ENCODE measurements around the gene MEIOB.

The MEIOB gene

DNA sequence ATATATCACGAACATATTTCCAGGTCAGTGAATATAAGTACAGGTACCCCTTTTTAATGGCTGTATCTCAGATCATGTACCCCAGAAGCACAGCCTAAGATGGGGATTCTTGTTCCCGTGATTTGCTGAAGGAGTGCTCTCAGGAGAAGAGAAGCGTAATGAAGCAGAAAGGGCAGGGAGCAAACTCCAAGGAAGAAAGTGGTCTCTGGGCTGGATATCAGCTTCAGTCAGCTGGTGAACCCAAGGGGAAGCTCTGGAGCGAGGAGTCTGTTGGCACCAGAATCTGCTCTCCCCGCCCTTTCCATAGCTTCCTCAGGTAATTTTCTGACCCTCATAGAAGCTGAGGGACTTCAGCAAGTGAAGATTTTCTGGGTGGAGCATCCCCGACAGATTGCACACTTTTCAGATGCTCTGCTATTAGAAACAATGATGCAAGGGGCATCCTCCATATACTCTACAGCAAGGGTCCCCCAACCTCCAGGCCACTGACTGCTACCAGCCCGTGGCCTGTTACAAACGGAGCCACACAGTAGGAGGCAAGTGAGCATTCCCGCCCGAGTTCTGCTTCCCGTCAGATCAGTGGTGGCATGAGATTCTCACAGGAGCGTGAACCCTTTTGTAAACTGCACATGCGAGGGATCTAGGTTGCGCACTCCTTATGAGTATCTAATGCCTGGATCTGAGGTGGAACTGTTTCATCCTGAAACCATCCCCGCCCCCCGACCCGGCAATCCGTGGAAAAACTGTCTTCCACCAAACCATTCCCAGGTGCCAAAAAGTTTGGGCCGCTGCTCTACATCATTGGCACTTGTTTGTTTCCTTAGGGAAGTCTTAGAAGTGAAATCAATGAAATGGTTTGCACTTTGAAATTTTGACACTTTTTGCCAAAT, 40.5 kb downstream of the MEIOB start:
- H3K36me3 ChIP-seq (ENCODE audit: control insufficient read depth in 2 of 2, insufficient read depth in 1 of 2, low read length in 2 of 2) = peaks cover 0 to 15% of the 10 kb centered on the region in 2 experiments; a peak in 1 of 3 replicates
- no peak overlapping the region for H3K27ac ChIP-seq (ENCODE audit: extremely low read depth, low read depth, low read length)
- POLR2A ChIA-PET = no interaction called here
- TF ChIP-seq ZNF211 (tag by site-specific recombination; IDR thresholded peaks at IDR 0.05; ENCODE audit: low read depth) = no peak
- TF ChIP-seq ZSCAN16 (tag by site-specific recombination; IDR thresholded peaks at IDR 0.05) = no peak
- no peak for TF ChIP-seq ZNF843 (tag by site-specific recombination; IDR thresholded peaks at IDR 0.05)
- CTCF ChIA-PET = interaction anchor here (0.6 kb wide), 1 partner anchor 16 kb away, joined by 3 read pairs; no protein-coding TSS in a partner anchor
- H3K4me1 ChIP-seq (ENCODE audit: control insufficient read depth, insufficient read depth, low read length) = no peaks in the 10 kb centered on the region
- H3K4me3 ChIP-seq (ENCODE audit: low read depth, low read length) = no peak overlapping the region
- H3K9me3 ChIP-seq (ENCODE audit: control insufficient read depth, insufficient read depth, low read depth, low read length) = no peaks in the 10 kb centered on the region

DNA sequence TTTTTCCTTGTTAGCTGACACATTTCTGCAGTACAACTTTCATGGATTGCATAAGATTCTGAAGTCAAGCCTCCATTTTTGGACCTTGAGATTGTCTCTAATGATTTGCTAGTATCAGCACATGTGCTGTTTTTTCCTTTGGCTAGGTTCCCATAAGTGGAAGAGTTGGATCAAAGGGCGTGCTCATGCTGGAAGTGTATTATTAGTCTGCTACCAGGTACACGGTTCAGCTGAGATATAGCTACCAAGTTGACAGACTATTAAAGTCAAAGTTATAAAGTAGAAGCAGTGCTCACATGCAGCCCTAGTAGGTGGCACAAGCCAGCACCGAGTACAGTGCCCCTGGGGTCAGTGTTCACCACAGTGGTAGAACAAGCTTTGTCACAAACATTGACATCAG, 41.8 kb downstream of the MEIOB start:
- ChIA-PET POLR2A (no interaction called here), CTCF (no interaction called here)
- no peaks in the 10 kb centered on the region for H3K4me1 ChIP-seq (ENCODE audit: control insufficient read depth, insufficient read depth, low read length)
- TF ChIP-seq PRDM1 (tag by site-specific recombination; IDR thresholded peaks at IDR 0.05) (no peak), ZNF140 (tag by site-specific recombination; IDR thresholded peaks at IDR 0.05) (no peak), SP7 (tag by site-specific recombination; IDR thresholded peaks at IDR 0.05) (no peak), GLI2 (tag by site-specific recombination; IDR thresholded peaks at IDR 0.05; ENCODE audit: borderline replicate concordance, low read depth) (no peak), ZNF24 (tag by site-specific recombination; IDR thresholded peaks at IDR 0.05) (no peak), KLF8 (tag by site-specific recombination; IDR thresholded peaks at IDR 0.05) (no peak)
- TF ChIP-seq, protein P1, sequence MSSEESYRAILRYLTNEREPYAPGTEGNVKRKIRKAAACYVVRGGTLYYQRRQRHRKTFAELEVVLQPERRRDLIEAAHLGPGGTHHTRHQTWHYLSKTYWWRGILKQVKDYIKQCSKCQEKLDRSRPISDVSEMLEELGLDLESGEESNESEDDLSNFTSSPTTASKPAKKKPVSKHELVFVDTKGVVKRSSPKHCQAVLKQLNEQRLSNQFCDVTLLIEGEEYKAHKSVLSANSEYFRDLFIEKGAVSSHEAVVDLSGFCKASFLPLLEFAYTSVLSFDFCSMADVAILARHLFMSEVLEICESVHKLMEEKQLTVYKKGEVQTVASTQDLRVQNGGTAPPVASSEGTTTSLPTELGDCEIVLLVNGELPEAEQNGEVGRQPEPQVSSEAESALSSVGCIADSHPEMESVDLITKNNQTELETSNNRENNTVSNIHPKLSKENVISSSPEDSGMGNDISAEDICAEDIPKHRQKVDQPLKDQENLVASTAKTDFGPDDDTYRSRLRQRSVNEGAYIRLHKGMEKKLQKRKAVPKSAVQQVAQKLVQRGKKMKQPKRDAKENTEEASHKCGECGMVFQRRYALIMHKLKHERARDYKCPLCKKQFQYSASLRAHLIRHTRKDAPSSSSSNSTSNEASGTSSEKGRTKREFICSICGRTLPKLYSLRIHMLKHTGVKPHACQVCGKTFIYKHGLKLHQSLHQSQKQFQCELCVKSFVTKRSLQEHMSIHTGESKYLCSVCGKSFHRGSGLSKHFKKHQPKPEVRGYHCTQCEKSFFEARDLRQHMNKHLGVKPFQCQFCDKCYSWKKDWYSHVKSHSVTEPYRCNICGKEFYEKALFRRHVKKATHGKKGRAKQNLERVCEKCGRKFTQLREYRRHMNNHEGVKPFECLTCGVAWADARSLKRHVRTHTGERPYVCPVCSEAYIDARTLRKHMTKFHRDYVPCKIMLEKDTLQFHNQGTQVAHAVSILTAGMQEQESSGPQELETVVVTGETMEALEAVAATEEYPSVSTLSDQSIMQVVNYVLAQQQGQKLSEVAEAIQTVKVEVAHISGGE (tag by site-specific recombination; conservative IDR thresholded peaks at IDR 0.05; ENCODE audit: low read depth) = no peak
- H3K27ac ChIP-seq (ENCODE audit: extremely low read depth, low read depth, low read length) = no peak overlapping the region
- peaks cover 0 to 15% of the 10 kb centered on the region in 2 experiments; a peak in 1 of 3 replicates for H3K36me3 ChIP-seq (ENCODE audit: control insufficient read depth in 2 of 2, insufficient read depth in 1 of 2, low read length in 2 of 2)
- no peaks in the 10 kb centered on the region for H3K9me3 ChIP-seq (ENCODE audit: control insufficient read depth, insufficient read depth, low read depth, low read length)
- no peak overlapping the region for H3K4me3 ChIP-seq (ENCODE audit: low read depth, low read length)

DNA sequence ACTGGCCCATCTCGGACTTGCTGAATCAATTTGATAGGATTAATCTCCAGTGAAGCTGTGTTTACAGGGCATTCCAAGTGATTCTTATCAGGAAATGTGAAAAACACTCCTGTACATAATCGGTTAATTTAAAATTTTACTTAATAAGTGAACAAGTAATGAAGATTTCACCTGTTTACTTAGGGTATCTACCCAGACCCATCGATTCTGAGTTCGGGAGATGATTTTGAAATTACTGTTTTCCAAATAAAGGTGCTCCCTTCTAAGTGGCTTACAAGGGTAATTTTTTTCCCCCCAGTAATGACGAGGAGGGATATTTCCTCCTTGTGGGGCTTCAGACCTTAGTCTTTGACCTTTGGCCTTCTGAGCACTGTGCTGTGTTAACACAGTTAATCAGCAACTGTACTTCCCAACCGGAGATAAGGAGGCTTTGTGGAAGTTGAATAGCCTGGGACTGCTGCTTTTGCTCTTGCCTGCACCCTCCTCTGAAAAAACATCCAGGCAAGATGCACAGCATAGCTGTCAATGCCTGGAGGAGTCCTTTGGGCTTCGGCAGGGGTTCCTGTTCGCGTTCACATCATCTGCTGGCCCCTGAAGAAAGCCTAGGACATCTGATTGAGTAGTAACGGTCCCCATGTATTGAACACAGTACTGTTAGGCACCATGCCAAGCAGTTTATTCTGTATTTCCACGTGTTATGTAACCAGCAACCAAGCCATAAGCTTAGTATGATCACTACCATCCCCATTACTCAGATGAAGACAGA, 43.1 kb downstream of the MEIOB start:
- no peaks in the 10 kb centered on the region for H3K4me1 ChIP-seq (ENCODE audit: control insufficient read depth, insufficient read depth, low read length)
- CTCF ChIA-PET = no interaction called here
- H3K36me3 ChIP-seq (ENCODE audit: control insufficient read depth in 2 of 2, insufficient read depth in 1 of 2, low read length in 2 of 2) = peaks cover 0 to 15% of the 10 kb centered on the region in 2 experiments; a peak in 2 of 3 replicates
- no peak overlapping the region for H3K27ac ChIP-seq (ENCODE audit: extremely low read depth, low read depth, low read length)
- H3K9me3 ChIP-seq (ENCODE audit: control insufficient read depth, insufficient read depth, low read depth, low read length) = no peaks in the 10 kb centered on the region
- POLR2A ChIA-PET = no interaction called here
- TF ChIP-seq, protein P2, sequence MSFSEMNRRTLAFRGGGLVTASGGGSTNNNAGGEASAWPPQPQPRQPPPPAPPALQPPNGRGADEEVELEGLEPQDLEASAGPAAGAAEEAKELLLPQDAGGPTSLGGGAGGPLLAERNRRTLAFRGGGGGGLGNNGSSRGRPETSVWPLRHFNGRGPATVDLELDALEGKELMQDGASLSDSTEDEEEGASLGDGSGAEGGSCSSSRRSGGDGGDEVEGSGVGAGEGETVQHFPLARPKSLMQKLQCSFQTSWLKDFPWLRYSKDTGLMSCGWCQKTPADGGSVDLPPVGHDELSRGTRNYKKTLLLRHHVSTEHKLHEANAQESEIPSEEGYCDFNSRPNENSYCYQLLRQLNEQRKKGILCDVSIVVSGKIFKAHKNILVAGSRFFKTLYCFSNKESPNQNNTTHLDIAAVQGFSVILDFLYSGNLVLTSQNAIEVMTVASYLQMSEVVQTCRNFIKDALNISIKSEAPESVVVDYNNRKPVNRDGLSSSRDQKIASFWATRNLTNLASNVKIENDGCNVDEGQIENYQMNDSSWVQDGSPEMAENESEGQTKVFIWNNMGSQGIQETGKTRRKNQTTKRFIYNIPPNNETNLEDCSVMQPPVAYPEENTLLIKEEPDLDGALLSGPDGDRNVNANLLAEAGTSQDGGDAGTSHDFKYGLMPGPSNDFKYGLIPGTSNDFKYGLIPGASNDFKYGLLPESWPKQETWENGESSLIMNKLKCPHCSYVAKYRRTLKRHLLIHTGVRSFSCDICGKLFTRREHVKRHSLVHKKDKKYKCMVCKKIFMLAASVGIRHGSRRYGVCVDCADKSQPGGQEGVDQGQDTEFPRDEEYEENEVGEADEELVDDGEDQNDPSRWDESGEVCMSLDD (tag by site-specific recombination; IDR thresholded peaks at IDR 0.05) = no peak
- TF ChIP-seq ZBTB7A (tag by site-specific recombination; IDR thresholded peaks at IDR 0.05; ENCODE audit: low read depth) (no peak), ZNF211 (tag by site-specific recombination; IDR thresholded peaks at IDR 0.05; ENCODE audit: low read depth) (no peak), ZNF600 (tag by site-specific recombination; IDR thresholded peaks at IDR 0.05) (no peak), IKZF3 (tag by site-specific recombination; IDR thresholded peaks at IDR 0.05) (no peak), ZBTB8A (tag by site-specific recombination; IDR thresholded peaks at IDR 0.05) (no peak), ZNF394 (tag by site-specific recombination; IDR thresholded peaks at IDR 0.05; ENCODE audit: borderline replicate concordance) (no peak)
- TF ChIP-seq, protein P3, sequence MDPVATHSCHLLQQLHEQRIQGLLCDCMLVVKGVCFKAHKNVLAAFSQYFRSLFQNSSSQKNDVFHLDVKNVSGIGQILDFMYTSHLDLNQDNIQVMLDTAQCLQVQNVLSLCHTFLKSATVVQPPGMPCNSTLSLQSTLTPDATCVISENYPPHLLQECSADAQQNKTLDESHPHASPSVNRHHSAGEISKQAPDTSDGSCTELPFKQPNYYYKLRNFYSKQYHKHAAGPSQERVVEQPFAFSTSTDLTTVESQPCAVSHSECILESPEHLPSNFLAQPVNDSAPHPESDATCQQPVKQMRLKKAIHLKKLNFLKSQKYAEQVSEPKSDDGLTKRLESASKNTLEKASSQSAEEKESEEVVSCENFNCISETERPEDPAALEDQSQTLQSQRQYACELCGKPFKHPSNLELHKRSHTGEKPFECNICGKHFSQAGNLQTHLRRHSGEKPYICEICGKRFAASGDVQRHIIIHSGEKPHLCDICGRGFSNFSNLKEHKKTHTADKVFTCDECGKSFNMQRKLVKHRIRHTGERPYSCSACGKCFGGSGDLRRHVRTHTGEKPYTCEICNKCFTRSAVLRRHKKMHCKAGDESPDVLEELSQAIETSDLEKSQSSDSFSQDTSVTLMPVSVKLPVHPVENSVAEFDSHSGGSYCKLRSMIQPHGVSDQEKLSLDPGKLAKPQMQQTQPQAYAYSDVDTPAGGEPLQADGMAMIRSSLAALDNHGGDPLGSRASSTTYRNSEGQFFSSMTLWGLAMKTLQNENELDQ (tag by site-specific recombination; IDR thresholded peaks at IDR 0.05; ENCODE audit: low read depth) = no peak
- H3K4me3 ChIP-seq (ENCODE audit: low read depth, low read length) = no peak overlapping the region
